H1 (cell line): Measurements from ENCODE around the gene THOC5. TPM values are rescaled to one million over a fixed set of nuclear protein-coding genes. Genes with fewer than 3 reads are reported as not detected.

Experiments
- CTCF ChIA-PET: fragments of 300-600 bp; sonication (Branson Sonifier 250); formaldehyde crosslinking; loops from one replicate; lab custom pipeline; 2021; ENCODE audit not compliant: partially characterized antibody; lab: Charles Lee
- POLR2A ChIA-PET: fragments of 300-600 bp; sonication (Branson Sonifier 250); formaldehyde crosslinking; loops from one replicate; lab custom pipeline; 2021; ENCODE audit warnings: inconsistent platforms; ENCODE audit not compliant: partially characterized antibody; lab: Charles Lee
- DNase-seq, 2 experiments: peaks; one replicate each; pipeline versions ENCODE4 v3.0.0 to v3.0.0-alpha.2; 2010 to 2022; ENCODE audit warnings: low spot score in 2 of 2, low read depth in 1 of 2, mixed read lengths in 1 of 2
- FAIRE-seq: peaks from 2 replicates; lab custom pipeline; 2011; peaks lifted over from hg19 to GRCh38; lab: Jason Lieb, UNC
- H2AFZ ChIP-seq: 2 replicates; pipeline ENCODE4 v1.8.1; 2012; ENCODE audit warnings: low read length, inconsistent platforms
- H2AK5ac ChIP-seq: 2 replicates; pipeline ENCODE4 v1.6.1; 2013; ENCODE audit warnings: low read depth, low read length
- H2BK120ac ChIP-seq: replicated peaks from 2 replicates; pipeline ENCODE3; 2013; ENCODE audit warnings: low read depth, low read length, inconsistent platforms
- H2BK12ac ChIP-seq: 2 replicates; pipeline ENCODE4 v1.6.1; 2013; ENCODE audit warnings: low read depth, low read length
- H2BK15ac ChIP-seq: 2 replicates; pipeline ENCODE4 v1.6.1; 2013; ENCODE audit warnings: low read length
- H2BK20ac ChIP-seq: 2 replicates; pipeline ENCODE4 v1.6.1; 2013; ENCODE audit warnings: low read length
- H2BK5ac ChIP-seq: 2 replicates; pipeline ENCODE4 v1.6.1; 2013; ENCODE audit warnings: low read depth, low read length
- H3K14ac ChIP-seq: 2 replicates; pipeline ENCODE4 v1.6.1; 2013; ENCODE audit warnings: inconsistent platforms; ENCODE audit not compliant: insufficient read length
- H3K18ac ChIP-seq: 2 replicates; pipeline ENCODE4 v1.6.1; 2013; ENCODE audit warnings: low read length; ENCODE audit errors: extremely low read depth
- H3K23ac ChIP-seq: 2 replicates; pipeline ENCODE4 v1.6.1; 2013; ENCODE audit warnings: inconsistent platforms; ENCODE audit not compliant: insufficient read length
- H3K23me2 ChIP-seq: 2 replicates; pipeline ENCODE4 v1.6.1; 2013; ENCODE audit warnings: low read depth, low read length
- H3K27ac ChIP-seq: 2 replicates; pipeline ENCODE4 v1.6.1; 2011; ENCODE audit warnings: low read depth, low read length, inconsistent platforms
- H3K27me3 ChIP-seq, 4 experiments: replicated peaks in 1 of 4; 1 replicate in 1 of 4; 2 replicates in 3 of 4; pipeline versions ENCODE4 v1.6.1 to v1.8.1; 2011 to 2013; ENCODE audit warnings: low read length in 3 of 4, mild to moderate bottlenecking in 3 of 4, inconsistent platforms in 2 of 4, mixed read lengths in 2 of 4, moderate library complexity in 1 of 4; ENCODE audit not compliant: control insufficient read depth in 3 of 4, insufficient read depth in 3 of 4; ENCODE audit errors: extremely low read depth in 1 of 4
- H3K36me3 ChIP-seq, 4 experiments: 2 replicates each; pipeline versions ENCODE4 v1.6.1 to v1.8.1; 2011 to 2013; ENCODE audit warnings: mild to moderate bottlenecking in 4 of 4, low read length in 3 of 4, moderate library complexity in 2 of 4, control low read depth in 1 of 4, inconsistent platforms in 1 of 4; ENCODE audit not compliant: insufficient read depth in 4 of 4, control insufficient read depth in 2 of 4
- H3K4ac ChIP-seq: replicated peaks from 2 replicates; pipeline ENCODE3; 2013; ENCODE audit warnings: low read length, low read depth, mixed read lengths, inconsistent platforms; ENCODE audit not compliant: insufficient read length
- H3K4me1 ChIP-seq, 4 experiments: replicated peaks in 1 of 4; 1 replicate in 1 of 4; 2 replicates in 3 of 4; pipeline versions ENCODE4 v1.6.1 to v1.8.1; 2011 to 2013; ENCODE audit warnings: low read length in 3 of 4, inconsistent platforms in 2 of 4, mixed read lengths in 1 of 4; ENCODE audit not compliant: insufficient read depth in 4 of 4, control insufficient read depth in 3 of 4
- H3K4me2 ChIP-seq, 2 experiments: 2 replicates each; pipeline versions ENCODE4 v1.6.1 to v1.8.1; 2011 to 2013; ENCODE audit warnings: low read depth in 2 of 2, low read length in 2 of 2, control low read depth in 1 of 2, inconsistent platforms in 1 of 2, mild to moderate bottlenecking in 1 of 2; ENCODE audit not compliant: insufficient read depth in 1 of 2
- H3K4me3 ChIP-seq, 4 experiments: fragments of 200-600, 300-600 bp in 1 of 4; sonication (generic), shearing (Covaris generic), sonication (Bioruptor Twin) in 1 of 4; 2 replicates each; pipeline versions ENCODE4 v1.5.1 to v1.8.1; 2011 to 2016; ENCODE audit warnings: low read length in 4 of 4, low read depth in 3 of 4, control low read depth in 2 of 4, inconsistent platforms in 2 of 4, mild to moderate bottlenecking in 2 of 4, mixed read lengths in 1 of 4, moderate library complexity in 1 of 4; ENCODE audit not compliant: insufficient read depth in 2 of 4; ENCODE audit errors: extremely low read depth in 1 of 4
- H3K56ac ChIP-seq: replicated peaks from 2 replicates; pipeline ENCODE3; 2013; ENCODE audit warnings: low read depth, mild to moderate bottlenecking, mixed read lengths, low read length, inconsistent platforms; ENCODE audit not compliant: insufficient read length
- H3K79me1 ChIP-seq: 2 replicates; pipeline ENCODE4 v1.6.1; 2013; ENCODE audit warnings: low read depth, low read length, control low read depth
- H3K79me2 ChIP-seq, 2 experiments: 2 replicates each; pipeline versions ENCODE4 v1.6.1 to v1.8.1; 2012 to 2013; ENCODE audit warnings: low read length in 2 of 2, mild to moderate bottlenecking in 2 of 2, inconsistent platforms in 1 of 2; ENCODE audit not compliant: insufficient read depth in 2 of 2, control insufficient read depth in 1 of 2
- H3K9ac ChIP-seq, 4 experiments: replicated peaks in 1 of 4; 1 replicate in 1 of 4; 2 replicates in 3 of 4; pipeline versions ENCODE4 v1.6.1 to v1.8.1; 2011 to 2013; ENCODE audit warnings: low read depth in 3 of 4, low read length in 3 of 4, control low read depth in 2 of 4, mild to moderate bottlenecking in 2 of 4, moderate library complexity in 2 of 4, inconsistent platforms in 1 of 4; ENCODE audit errors: extremely low read depth in 1 of 4
- H3K9me3 ChIP-seq, 2 experiments: 2 replicates each; pipeline versions ENCODE4 v1.6.1 to v1.8.1; 2012 to 2013; ENCODE audit warnings: mild to moderate bottlenecking in 2 of 2, moderate library complexity in 2 of 2, control low read depth in 1 of 2, inconsistent platforms in 1 of 2, low read depth in 1 of 2, low read length in 1 of 2, mixed read lengths in 1 of 2; ENCODE audit not compliant: insufficient read depth in 2 of 2
- H4K20me1 ChIP-seq, 2 experiments: replicated peaks in 1 of 2; 2 replicates each; pipeline versions ENCODE3 to v1.8.1; 2011 to 2013; ENCODE audit warnings: inconsistent platforms in 2 of 2, low read length in 2 of 2, mild to moderate bottlenecking in 1 of 2; ENCODE audit not compliant: insufficient read depth in 2 of 2, control insufficient read depth in 1 of 2
- H4K5ac ChIP-seq: 2 replicates; pipeline ENCODE4 v1.6.1; 2013; ENCODE audit warnings: low read length, low read depth, mixed read lengths, inconsistent platforms; ENCODE audit not compliant: insufficient read length
- H4K8ac ChIP-seq: 2 replicates; pipeline ENCODE4 v1.8.0; 2013; ENCODE audit warnings: mild to moderate bottlenecking, moderate library complexity, low read length, inconsistent platforms; ENCODE audit not compliant: insufficient read depth; ENCODE audit errors: extremely low read depth
- H4K91ac ChIP-seq: replicated peaks from 2 replicates; pipeline ENCODE3; 2013; ENCODE audit warnings: low read length, mixed read lengths, inconsistent platforms; ENCODE audit not compliant: insufficient read length
- JUND ChIP-seq: IDR thresholded peaks from 2 replicates; pipeline ENCODE4 v1.6.1; 2011; ENCODE audit warnings: mild to moderate bottlenecking, improper control_type of control experiment, low read length
- WGBS, 2 experiments: shearing (Covaris generic) in 1 of 2; methylation state at CpG; one replicate each; pipeline versions ENCODE4 v1.1.6 to v1.1.7; 2013 to 2015; ENCODE audit warnings: low lambda C conversion rate in 2 of 2, mixed read lengths in 2 of 2, inconsistent platforms in 1 of 2, low coverage in 1 of 2, missing lambda C conversion rate in 1 of 2; ENCODE audit not compliant: insufficient replicate concordance in 2 of 2, insufficient coverage in 1 of 2, insufficient read length in 1 of 2; ENCODE audit errors: extremely low coverage in 1 of 2, missing lambda C conversion rate in 1 of 2; 5-methylcytosine and 5-hydroxymethylcytosine counted together
- polyA plus RNA-seq, 7 experiments: library from polyadenylated mRNA; depleted of rRNA in 3 of 7; stranded (reverse) in 5 of 7; unstranded in 2 of 7; fragments of >200 nt in 5 of 7; fragments of 200-250 nt in 2 of 7; gene quantifications; 1 replicate in 5 of 7; 2 replicates in 1 of 7; 4 replicates in 1 of 7; pipeline versions ENCODE4 v1.2.1 to v1.2.3, GENCODE V29; 2011 to 2013; ENCODE audit warnings: missing spikeins in 2 of 7, mixed read lengths in 2 of 7
- total RNA-seq: library from RNA; stranded (reverse); fragmentation: NEBNext Ultra II Directional; extraction: Animal tissue kit (Norgen Biotek cat#: 25700); gene quantifications from 2 replicates; pipeline ENCODE4 v1.2.1, GENCODE V29; 2021

Gene THOC5
- total and polyA plus RNA-seq, 2 of the 8 experiments (the other 6 are each of a cell fraction or from before 2014, with no cell fraction given) = 27.7 to 65.7 TPM

GRCh38 chr22:29510542-29510941 is 43.0 kb downstream of the THOC5 start:
- WGBS, 2 experiments = 85% methylated on average over 2 of the region's 2 CpGs; no CpG with 5 or more reads in 1 of the 2 experiments
- no peak overlapping the region for H3K9ac ChIP-seq
- no peaks in the 10 kb centered on the region for H3K27me3 ChIP-seq
- H3K18ac ChIP-seq = no peak overlapping the region
- DNase-seq = no peak
- no peak overlapping the region for H3K27ac ChIP-seq
- no peaks in the 10 kb centered on the region for H3K4me1 ChIP-seq
- no peak overlapping the region for H4K91ac ChIP-seq
- peaks cover 12 to 58% (median 41%) of the 10 kb centered on the region in 4 experiments for H3K36me3 ChIP-seq
- no peak overlapping the region for H2BK12ac ChIP-seq
- H3K14ac ChIP-seq = no peak overlapping the region
- no peak overlapping the region for H4K8ac ChIP-seq
- no peaks in the 10 kb centered on the region for H3K79me1 ChIP-seq
- no peak for FAIRE-seq
- H2AK5ac ChIP-seq = no peak overlapping the region
- no peak overlapping the region for H2BK5ac ChIP-seq
- no peak overlapping the region for H3K4ac ChIP-seq
- H3K23me2 ChIP-seq = no peaks in the 10 kb centered on the region
- H2BK120ac ChIP-seq = no peak overlapping the region
- no peak overlapping the region for H2BK15ac ChIP-seq
- TF ChIP-seq JUND = no peak
- H4K20me1 ChIP-seq = peaks cover 0 to 3% of the 10 kb centered on the region in 2 experiments
- ChIA-PET CTCF (interaction anchor here (0.8 to 5.5 kb wide), 6 partner anchors 14 to 118 kb away, joined by 3 to 33 read pairs (median 4); no protein-coding TSS in a partner anchor), POLR2A (interaction anchor here (0.6 to 1.9 kb wide), 6 partner anchors 8 to 43 kb away, joined by 3 to 5 read pairs (median 3); partner anchors contain the start of gene THOC5)
- H3K79me2 ChIP-seq = no peaks in the 10 kb centered on the region
- H3K4me2 ChIP-seq = no peak overlapping the region
- H3K9me3 ChIP-seq = no peaks in the 10 kb centered on the region
- H2AFZ ChIP-seq = no peak overlapping the region
- no peak overlapping the region for H3K23ac ChIP-seq
- no peak overlapping the region for H3K4me3 ChIP-seq
- no peak overlapping the region for H4K5ac ChIP-seq
- no peak overlapping the region for H3K56ac ChIP-seq
- no peak overlapping the region for H2BK20ac ChIP-seq
